Stimulated activated CD4-positive, alpha-beta T cell treated with anti-CD3 and anti-CD28 coated beads, Interleukin-4, amount 100 ng/mL, for 24 hours (primary cell): ENCODE data around the gene DELE1.
A peak's percentile ranks its signal among the peaks of the same experiment; 100 is the strongest.

Experiments used
- DNase-seq: peaks from one replicate; pipeline ENCODE4 v3.0.0-alpha.2; 2020

Gene DELE1

GRCh38 chr5:141929398-141930058 lies 5.9 kb downstream of the DELE1 start:
- no peak for DNase-seq

- DNase-seq, result no peak
Measured at GRCh38 chr5:141931694-141932093, 8.0 kb downstream of the DELE1 start.

GRCh38 chr5:141933151-141933550 lies 9.5 kb downstream of the DELE1 start:
- no peak for DNase-seq

GRCh38 chr5:141934099-141934844 lies 10.6 kb downstream of the DELE1 start:
- DNase-seq, result no peak

- no peak for DNase-seq
Measured at GRCh38 chr5:141935538-141935937, 11.9 kb downstream of the DELE1 start.

- no peak for DNase-seq
Measured at GRCh38 chr5:141940695-141941271, 17.1 kb downstream of the DELE1 start.

- DNase-seq, result no peak
Measured at GRCh38 chr5:141941307-141941706, 17.6 kb downstream of the DELE1 start.

- no peak for DNase-seq
Measured at GRCh38 chr5:141941779-141942178, 18.1 kb downstream of the DELE1 start.

- no peak for DNase-seq
Measured at GRCh38 chr5:141942185-141942857, 18.6 kb downstream of the DELE1 start.

GRCh38 chr5:141944076-141944475 lies 20.4 kb downstream of the DELE1 start:
- no peak for DNase-seq

GRCh38 chr5:141945511-141946051 lies 21.9 kb downstream of the DELE1 start:
- DNase-seq, result no peak

- no peak for DNase-seq
Measured at GRCh38 chr5:141947316-141947715, 23.6 kb downstream of the DELE1 start.

- DNase-seq, result no peak
Measured at GRCh38 chr5:141948812-141949211, 25.1 kb downstream of the DELE1 start.

GRCh38 chr5:141949511-141949910 lies 25.8 kb downstream of the DELE1 start:
- no peak for DNase-seq

- DNase-seq, result no peak
Measured at GRCh38 chr5:141950207-141951005, 26.7 kb downstream of the DELE1 start.

GRCh38 chr5:141951332-141951781 lies 27.7 kb downstream of the DELE1 start:
- peak; percentile 24 for DNase-seq

GRCh38 chr5:141952020-141952419 lies 28.3 kb downstream of the DELE1 start:
- no peak for DNase-seq

GRCh38 chr5:141954194-141954593 lies 30.5 kb downstream of the DELE1 start:
- no peak for DNase-seq

GRCh38 chr5:141957367-141957996 lies 33.8 kb downstream of the DELE1 start:
- DNase-seq, result no peak

- no peak for DNase-seq
Measured at GRCh38 chr5:141958113-141958512, 34.4 kb downstream of the DELE1 start, which contains the start of gene PCDH12. Gene PCDH12 (minus strand): TSS chr5:141958202. CDS start chr5:141957851, 351 bp downstream.

GRCh38 chr5:141958546-141959172 lies 35.0 kb downstream of the DELE1 start:
- DNase-seq, result peak; percentile 17
